ENCODE results near the gene IGSF22.

GRCh38 chr11:18739685-18740084, 13.7 kb upstream of the IGSF22 start:
- TF ChIP-seq POLR2A (IDR thresholded peaks at IDR 0.05; ENCODE audit: low read length) (no peak), GATA1 (IDR thresholded peaks at IDR 0.05; ENCODE audit: low read depth, low read length) (no peak)

Measured in erythroblast (primary cell).